Measurements from ENCODE around the gene DPH5.

DPH5 gene

DNA sequence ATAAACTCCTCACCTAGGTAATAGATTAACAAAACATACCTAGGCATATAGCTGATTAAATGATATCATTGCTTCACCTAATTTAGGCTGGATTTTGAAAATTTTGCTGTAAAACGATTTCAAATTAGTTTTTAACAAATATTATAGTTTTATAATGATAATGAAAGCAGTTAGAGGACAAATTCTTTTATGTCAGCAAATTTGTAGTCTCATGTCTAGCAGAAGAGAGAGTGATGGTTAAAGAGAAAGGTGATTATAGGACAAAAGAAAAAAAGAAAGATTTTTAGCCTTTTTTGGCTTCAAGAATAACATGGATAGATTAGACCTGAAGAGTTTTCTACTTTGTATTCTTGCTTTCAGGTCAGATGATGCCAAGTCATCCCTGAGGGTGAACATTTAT is 3.6 kb upstream of the DPH5 start:
- DNase-seq: no peak

- no peak for DNase-seq
Observed at GRCh38 chr1:101028466-101028865, 2.9 kb upstream of the DPH5 start.

GRCh38 chr1:101027194-101027772 is 1.7 kb upstream of the DPH5 start:
- no peak for DNase-seq

DNA sequence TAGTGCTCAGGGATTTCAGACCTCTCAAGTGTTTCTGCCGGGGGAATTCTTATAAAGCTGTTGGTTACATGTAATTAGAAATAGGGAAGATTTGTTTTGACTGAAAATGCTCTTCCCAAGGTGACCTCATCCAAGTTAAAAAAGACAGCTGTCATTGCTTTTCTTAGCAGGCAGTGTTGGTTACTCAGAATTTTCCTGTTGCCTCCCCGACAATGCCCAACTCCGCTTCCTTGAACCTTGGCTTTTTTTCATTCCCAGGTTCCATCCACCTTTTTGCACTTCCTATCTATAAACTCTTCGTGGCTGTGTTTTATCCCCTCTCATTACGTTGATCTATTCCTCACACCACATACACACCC is 825 bp upstream of the DPH5 start:
- DNase-seq: no peak

DNA sequence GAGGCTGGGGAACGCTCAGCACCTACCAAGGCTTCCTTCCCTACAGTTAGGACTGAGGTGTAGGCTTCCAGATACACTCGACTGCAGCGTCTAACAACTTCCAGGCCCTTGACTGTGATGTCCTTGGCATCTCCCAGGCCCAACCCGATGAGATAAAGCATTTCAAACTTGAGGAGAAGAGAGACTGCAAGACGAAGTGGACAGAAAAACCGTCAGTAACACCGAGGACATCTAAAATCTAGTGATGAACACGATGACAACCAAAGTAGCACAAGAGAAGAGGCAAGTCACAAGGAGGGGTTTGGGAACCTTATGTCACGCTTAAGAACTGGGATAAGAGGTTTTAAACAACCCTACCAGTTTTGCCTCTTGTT is 314 bp downstream of the DPH5 start:
- peak; percentile 42 for DNase-seq

DNA sequence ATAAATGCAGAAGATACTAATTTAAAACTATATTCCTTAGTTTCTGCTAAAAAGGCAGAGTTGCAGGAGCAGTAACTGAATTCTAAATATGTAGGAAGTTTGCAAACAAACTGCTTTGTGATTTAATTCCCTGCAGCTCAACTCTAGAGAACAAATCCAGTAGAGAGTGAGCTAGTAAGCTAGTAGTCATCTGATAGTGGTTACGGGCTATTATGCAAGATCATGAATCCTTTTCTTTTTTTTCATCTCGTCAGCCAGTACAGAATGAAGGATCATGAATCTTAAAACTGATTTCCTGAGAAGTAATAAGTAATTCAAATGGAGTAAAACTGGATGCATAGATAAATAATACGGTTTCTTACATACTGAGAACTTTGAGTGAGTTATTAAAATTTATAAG is 3.3 kb downstream of the DPH5 start:
- DNase-seq: peak; percentile 38

GRCh38 chr1:101017448-101017847 is 8.1 kb downstream of the DPH5 start:
- no peak for DNase-seq

- DNase-seq: no peak
Observed at GRCh38 chr1:101013776-101014175, 11.8 kb downstream of the DPH5 start.

- no peak for DNase-seq
Observed at GRCh38 chr1:101008229-101008834, 17.3 kb downstream of the DPH5 start.

DNA sequence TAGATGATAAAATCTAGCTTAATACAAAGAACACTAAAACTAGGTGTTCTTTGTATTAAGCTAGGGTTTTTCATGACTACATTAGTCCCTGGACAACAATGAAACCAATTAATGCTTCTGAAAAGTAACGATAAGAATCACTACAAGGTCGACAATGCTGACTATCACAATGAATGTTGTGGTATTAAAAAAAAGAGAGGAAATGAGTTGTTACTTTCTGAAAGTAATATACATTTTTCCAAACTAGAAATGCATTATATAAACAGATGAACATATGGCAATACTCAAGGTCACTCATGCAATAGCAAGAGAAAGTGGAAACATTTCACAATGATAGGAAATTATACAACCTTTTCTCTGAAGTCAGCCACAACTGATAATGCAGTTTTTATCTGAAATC is 19.0 kb downstream of the DPH5 start:
- no peak for DNase-seq

GRCh38 chr1:101005871-101006270 is 19.7 kb downstream of the DPH5 start:
- DNase-seq: no peak

GRCh38 chr1:101005183-101005582 is 20.4 kb downstream of the DPH5 start:
- no peak for DNase-seq

DNA sequence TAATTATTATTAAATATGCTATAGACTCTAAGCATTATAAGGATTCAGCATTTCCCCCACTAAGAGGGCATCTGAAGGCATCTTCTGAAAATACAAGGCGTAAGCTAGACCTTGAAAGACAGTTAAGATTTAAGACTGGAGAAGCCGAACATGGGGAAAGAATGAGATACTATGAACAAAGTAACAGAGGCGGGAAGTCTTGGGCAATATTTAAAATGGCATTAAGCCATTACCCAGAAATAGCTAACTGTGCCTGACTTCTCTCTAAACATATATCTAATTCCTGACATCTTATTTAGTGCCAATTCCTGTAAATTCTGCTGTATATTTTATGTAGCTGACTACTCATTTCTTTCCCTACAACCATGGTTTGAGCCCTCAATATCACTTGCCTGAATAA is 20.9 kb downstream of the DPH5 start:
- no peak for DNase-seq

DNA sequence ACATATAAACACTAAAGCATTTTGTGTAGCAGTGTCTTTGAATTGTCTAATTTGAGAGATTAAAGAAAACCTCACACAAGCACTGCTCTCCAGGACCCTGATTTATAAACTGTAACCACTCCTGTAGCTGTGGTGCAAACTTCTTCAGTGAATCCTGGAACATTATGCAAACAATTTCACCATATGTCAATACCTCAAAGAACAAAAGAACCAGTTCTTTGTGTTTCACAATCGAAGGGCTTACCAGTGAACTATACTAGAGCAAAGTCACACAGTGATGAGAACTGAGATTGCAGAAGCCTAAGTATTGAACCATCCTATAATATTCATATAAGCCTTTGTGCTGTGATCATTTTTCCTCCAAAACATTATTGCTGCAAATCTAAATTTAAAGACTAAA is 21.5 kb downstream of the DPH5 start:
- peak; percentile 63 for DNase-seq

DNA sequence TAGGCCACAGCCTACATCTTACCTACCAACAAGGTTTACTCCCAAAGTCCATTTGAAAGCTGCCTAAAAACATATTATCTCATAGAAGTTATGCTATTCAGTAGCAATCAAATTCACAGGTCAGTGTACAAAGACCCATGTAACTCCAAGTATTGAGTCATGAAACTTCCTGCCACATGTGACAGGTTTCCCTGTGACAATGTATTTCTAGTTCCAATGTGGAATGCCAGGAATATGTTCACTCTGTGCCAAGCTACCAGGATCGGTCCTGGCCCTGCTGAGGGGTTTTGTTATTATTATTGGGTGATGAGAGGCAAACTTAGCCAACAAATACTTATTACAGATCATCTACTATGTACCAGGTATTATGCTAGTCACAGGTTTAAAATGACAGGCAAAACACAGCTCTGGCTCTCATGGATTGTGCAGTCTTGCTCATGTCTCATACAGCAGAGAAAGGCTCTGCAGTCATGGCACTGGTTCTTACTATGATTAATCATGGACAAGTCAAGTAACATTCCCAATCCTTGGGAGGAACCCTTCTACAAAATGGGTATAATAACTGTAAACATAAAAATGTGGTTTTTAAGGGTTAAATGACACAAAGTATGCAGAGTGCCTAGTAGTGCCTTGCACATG is 22.5 kb downstream of the DPH5 start:
- peak; percentile 23 for DNase-seq

GRCh38 chr1:101002551-101002950 is 23.0 kb downstream of the DPH5 start:
- peak; percentile 68 for DNase-seq

GRCh38 chr1:101000131-101000873 is 25.3 kb downstream of the DPH5 start:
- no peak for DNase-seq

DNA sequence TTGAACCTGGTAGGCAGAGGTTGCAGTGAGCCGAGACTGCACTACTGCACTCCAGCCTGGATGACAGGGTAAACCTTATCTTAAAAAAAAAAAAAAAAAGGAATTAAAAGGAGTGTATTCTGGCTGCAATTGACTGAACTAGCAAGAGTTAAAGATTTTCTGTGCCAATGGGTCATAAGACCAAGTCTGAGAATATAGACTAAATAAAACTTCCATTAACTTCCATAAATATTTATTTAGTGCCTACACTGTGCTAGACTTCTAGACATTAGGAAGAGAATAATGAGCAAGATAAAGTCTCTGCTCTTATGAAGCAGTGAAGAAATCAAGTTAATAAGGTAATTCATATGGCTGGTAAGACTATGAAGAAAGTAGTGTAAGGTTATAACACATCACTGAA is 27.2 kb downstream of the DPH5 start:
- DNase-seq: no peak

DNA sequence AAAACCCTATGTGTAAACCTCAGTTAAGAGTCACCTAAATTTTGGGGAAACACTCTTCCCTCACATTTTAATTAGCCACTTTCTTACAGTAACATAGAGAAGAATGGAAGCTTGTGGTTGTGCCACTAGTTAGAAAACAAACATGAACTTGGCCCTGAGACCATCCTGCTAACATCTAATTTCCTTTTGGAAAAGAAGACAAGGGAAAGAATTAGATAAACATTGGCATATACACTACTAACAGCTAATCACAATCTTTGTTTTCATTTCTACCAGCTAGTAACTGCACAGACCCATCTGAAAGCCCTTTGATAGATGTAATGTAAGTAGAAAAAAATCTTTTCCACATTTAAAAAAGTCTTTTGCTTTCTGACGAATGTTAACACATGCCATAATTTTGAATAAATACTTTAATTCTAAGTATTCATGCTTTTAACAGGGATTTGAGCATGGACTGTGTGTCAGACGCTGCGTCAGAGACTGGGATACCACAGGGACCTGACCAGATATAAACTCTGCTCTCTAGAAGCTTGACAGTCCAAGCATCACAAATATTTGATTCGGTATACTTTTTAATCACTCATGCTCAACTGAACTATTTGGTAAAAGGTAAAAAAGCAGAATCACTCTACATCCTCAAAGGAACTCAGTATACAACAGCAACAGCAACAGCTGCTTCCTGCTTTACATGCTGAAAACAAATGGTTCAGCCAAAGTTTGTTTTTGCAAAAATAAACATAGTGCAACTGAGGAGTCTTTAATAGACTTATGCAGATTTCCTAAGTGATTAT is 30.2 kb downstream of the DPH5 start:
- peak; percentile 2 for DNase-seq

DNA sequence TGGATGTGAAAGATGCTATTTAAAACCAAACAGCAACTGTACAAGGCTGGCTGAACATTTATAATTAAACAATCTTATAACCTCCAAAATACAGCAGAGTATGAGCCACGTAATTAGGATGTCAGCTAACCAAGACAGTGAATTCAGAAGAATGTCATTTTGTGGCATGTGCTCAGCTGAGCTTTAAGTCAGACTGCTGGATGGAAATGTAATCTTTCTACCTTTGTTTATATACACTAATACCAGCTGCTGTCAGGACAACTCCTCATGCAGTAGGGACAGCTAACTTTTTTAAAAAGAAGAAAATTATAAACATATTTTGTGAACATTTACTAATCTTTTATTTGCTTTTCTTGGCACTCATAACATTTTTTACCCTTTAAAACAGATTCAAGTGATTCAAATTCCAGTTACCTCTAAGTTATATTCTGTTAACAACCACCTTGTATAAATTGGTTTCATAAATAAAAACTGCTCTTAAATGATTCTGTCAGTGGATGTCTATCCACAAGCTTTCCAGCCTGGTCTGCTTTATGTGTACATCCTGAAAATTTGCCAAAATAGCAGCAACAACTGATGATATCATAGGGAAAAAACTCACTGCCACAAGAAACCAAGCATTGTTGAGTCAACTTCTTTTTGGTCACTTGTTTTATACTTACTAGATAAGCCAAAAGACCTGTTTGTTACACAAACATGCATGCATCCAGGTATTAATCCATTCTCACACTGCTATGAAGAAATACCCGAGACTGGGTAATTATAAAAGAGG is 36.1 kb downstream of the DPH5 start:
- no peak for DNase-seq

DNA sequence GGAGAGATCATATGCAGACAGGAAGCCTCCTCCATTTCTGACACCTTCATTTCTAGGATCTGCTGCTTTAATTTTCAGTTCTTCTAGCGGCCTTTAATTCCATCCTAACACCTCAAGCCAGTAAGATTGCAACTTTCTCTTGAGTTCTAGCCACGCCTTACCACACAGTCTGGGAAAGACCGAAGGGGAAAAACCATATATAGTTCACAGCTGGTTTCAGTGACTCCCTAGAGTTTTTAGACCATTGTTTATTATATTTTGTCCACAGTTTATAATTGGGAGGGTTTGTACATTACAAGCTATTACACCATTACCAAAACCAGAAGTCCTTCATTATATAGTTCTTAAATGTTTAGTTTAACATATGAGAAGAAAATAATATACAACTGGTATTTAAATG is 37.5 kb downstream of the DPH5 start:
- DNase-seq: no peak

- DNase-seq: peak; percentile 47
Observed at GRCh38 chr1:100982793-100983192, 42.8 kb downstream of the DPH5 start.

DNA sequence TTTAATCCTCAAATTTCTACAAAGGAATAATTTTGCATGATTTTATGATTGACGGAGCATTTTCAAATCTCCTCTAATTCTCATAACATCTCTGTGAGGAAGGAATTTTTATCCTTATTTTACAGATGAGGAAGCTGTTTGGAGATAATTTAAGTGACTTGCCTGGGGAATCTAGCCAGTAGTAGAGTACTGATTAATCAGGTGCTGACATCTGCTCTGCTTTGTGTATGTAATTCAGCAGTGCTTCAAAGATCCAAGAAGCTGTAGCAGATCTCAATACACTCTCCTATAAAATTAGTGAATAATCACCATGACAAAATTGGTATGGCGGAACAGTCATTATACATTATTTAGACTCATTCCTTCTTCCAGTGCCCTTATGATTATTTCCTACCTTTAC is 46.0 kb downstream of the DPH5 start:
- peak; percentile 38 for DNase-seq

Data from NCI-H69 (cell line).